HCT116 (cell line): ENCODE data around the gene FRMD4A. TPM values are rescaled to one million over a fixed set of nuclear protein-coding genes. Genes with fewer than 3 reads are reported as not detected.

Experiments
- ATAC-seq: fragments of 200-7000 bp; cut with Tn5 transposase; 2 replicates; pipeline ENCODE4 v1.9.1; 2020; ENCODE audit warnings: mild to moderate bottlenecking, moderate library complexity
- BruUV-seq: library from RNA; stranded (reverse); fragments of 400-500 nt; replicated peaks from 2 replicates; lab custom pipeline; 2021; lab: Mats Ljungman, UMichigan
- CTCF ChIA-PET: fragments of 300-600 bp; sonication (Branson Sonifier 250); formaldehyde crosslinking; loops from one replicate; lab custom pipeline; 2021; ENCODE audit warnings: antibody characterized with exemption; lab: Charles Lee
- POLR2A ChIA-PET: fragments of 300-600, 350-600 bp; sonication (Branson Sonifier 250); formaldehyde crosslinking; loops from one replicate; lab custom pipeline; 2021; ENCODE audit warnings: antibody characterized with exemption; lab: Charles Lee
- RAD21 ChIA-PET, 2 experiments: fragments of 300-600 bp; sonication (Branson Sonifier 250); formaldehyde crosslinking; loops; one replicate each; lab custom pipeline; 2023; ENCODE audit warnings: low total read pairs in 2 of 2; ENCODE audit not compliant: uncharacterized antibody in 2 of 2, unreplicated experiment in 2 of 2, low non-redundant PET in 1 of 2; lab: Charles Lee
- DNase-seq: peaks from one replicate; pipeline ENCODE4 v3.0.0-alpha.2; 2010; ENCODE audit warnings: low read depth, low spot score
- H2AFZ ChIP-seq: fragments of 200-600 bp; shearing (Covaris generic), sonication (generic); 2 replicates; pipeline ENCODE4 v1.6.1; 2017; ENCODE audit warnings: low read depth, mixed run types, mixed read lengths, antibody characterized with exemption, low read length; ENCODE audit not compliant: poor library complexity, severe bottlenecking
- H3K27ac ChIP-seq: 2 replicates; pipeline ENCODE4 v1.5.1; 2012; ENCODE audit warnings: low read depth, low read length
- H3K27me3 ChIP-seq: fragments of 200-600 bp; sonication (generic); 2 replicates; pipeline ENCODE4 v1.6.1; 2016; ENCODE audit warnings: mixed run types, low read length, mixed read lengths; ENCODE audit not compliant: insufficient read depth
- H3K36me3 ChIP-seq, 2 experiments: fragments of 200-500 bp in 1 of 2; fragments of 200-600 bp in 1 of 2; sonication (Bioruptor generic) in 1 of 2; sonication (generic) in 1 of 2; 2 replicates each; pipeline versions ENCODE4 v1.5.1 to v1.6.1; 2014 to 2016; ENCODE audit warnings: low read length in 2 of 2, inconsistent platforms in 1 of 2, mixed read lengths in 1 of 2, mixed run types in 1 of 2; ENCODE audit not compliant: insufficient read depth in 2 of 2, control insufficient read depth in 1 of 2
- H3K4me1 ChIP-seq, 2 experiments: fragments of 200-600 bp in 1 of 2; sonication (generic) in 1 of 2; 2 replicates each; pipeline versions ENCODE4 v1.5.1 to v1.6.1; 2012 to 2017; ENCODE audit warnings: low read length in 2 of 2, inconsistent platforms in 1 of 2, mild to moderate bottlenecking in 1 of 2, mixed read lengths in 1 of 2, mixed run types in 1 of 2, moderate library complexity in 1 of 2; ENCODE audit not compliant: insufficient read depth in 2 of 2, control insufficient read depth in 1 of 2
- H3K4me2 ChIP-seq: fragments of 200-600 bp; sonication (generic); 2 replicates; pipeline ENCODE4 v1.6.1; 2017; ENCODE audit warnings: mixed run types, low read length, mixed read lengths
- H3K4me3 ChIP-seq, 2 experiments: fragments of 200-600 bp in 1 of 2; sonication (generic) in 1 of 2; replicated peaks in 1 of 2; 2 replicates each; pipeline ENCODE4 v1.5.1; 2011 to 2016; ENCODE audit warnings: low read length in 2 of 2, control low read depth in 1 of 2, low read depth in 1 of 2, mild to moderate bottlenecking in 1 of 2, mixed read lengths in 1 of 2, mixed run types in 1 of 2
- H3K79me2 ChIP-seq: fragments of 200-600 bp; sonication (generic); 2 replicates; pipeline ENCODE4 v1.6.1; 2017; ENCODE audit warnings: mild to moderate bottlenecking, mixed run types, low read length, moderate library complexity, mixed read lengths; ENCODE audit not compliant: insufficient read depth
- H3K9ac ChIP-seq: fragments of 200-600 bp; sonication (generic); 2 replicates; pipeline ENCODE4 v1.6.1; 2016; ENCODE audit warnings: low read length, mixed read lengths
- H3K9me2 ChIP-seq: fragments of 200-600 bp; sonication (generic), shearing (Covaris generic); 2 replicates; pipeline ENCODE4 v1.6.1; 2017; ENCODE audit warnings: mixed run types, mild to moderate bottlenecking, moderate library complexity; ENCODE audit not compliant: insufficient read depth
- H3K9me3 ChIP-seq, 2 experiments: fragments of 200-500 bp in 1 of 2; fragments of 200-600 bp in 1 of 2; sonication (Bioruptor generic) in 1 of 2; sonication (generic) in 1 of 2; 2 replicates each; pipeline ENCODE4 v1.6.1; 2014 to 2017; ENCODE audit warnings: low read length in 2 of 2, mixed read lengths in 2 of 2, inconsistent platforms in 1 of 2, low read depth in 1 of 2, mild to moderate bottlenecking in 1 of 2, mixed run types in 1 of 2, moderate library complexity in 1 of 2; ENCODE audit not compliant: control insufficient read depth in 1 of 2, insufficient read depth in 1 of 2
- H4K20me1 ChIP-seq: fragments of 200-600 bp; sonication (generic), shearing (Covaris generic); 2 replicates; pipeline ENCODE4 v1.6.1; 2017; ENCODE audit warnings: mixed run types, mild to moderate bottlenecking, moderate library complexity; ENCODE audit not compliant: insufficient read depth
- CBX3 ChIP-seq: IDR thresholded peaks from 2 replicates; pipeline ENCODE4 v1.6.1; 2012; ENCODE audit warnings: low read depth
- CEBPB ChIP-seq: IDR thresholded peaks from 2 replicates; pipeline ENCODE4 v1.6.1; 2012; ENCODE audit warnings: low read depth
- ELF1 ChIP-seq: IDR thresholded peaks from 2 replicates; pipeline ENCODE4 v1.6.1; 2012; ENCODE audit warnings: low read depth, borderline replicate concordance
- EZH2 ChIP-seq: fragments of 200-600 bp; sonication (generic); IDR thresholded peaks from 2 replicates; pipeline ENCODE4 v1.6.1; 2017; ENCODE audit warnings: antibody characterized with exemption, mixed run types
- EZH2phosphoT487 ChIP-seq: fragments of 200-600 bp; IDR thresholded peaks from 2 replicates; pipeline ENCODE4 v1.6.1; 2018; ENCODE audit warnings: antibody characterized with exemption, borderline replicate concordance
- FOSL1 ChIP-seq: IDR thresholded peaks from 2 replicates; pipeline ENCODE4 v1.6.1; 2012; ENCODE audit warnings: low read depth
- JUND ChIP-seq: IDR thresholded peaks from 2 replicates; pipeline ENCODE4 v1.6.1; 2012
- POLR2A ChIP-seq: IDR thresholded peaks from 2 replicates; pipeline ENCODE4 v1.7.0; 2011; ENCODE audit warnings: borderline replicate concordance; ENCODE audit not compliant: insufficient read depth, insufficient read length; ENCODE audit errors: extremely low read depth
- POLR2AphosphoS5 ChIP-seq: IDR thresholded peaks from 2 replicates; pipeline ENCODE4 v1.6.1; 2011; ENCODE audit warnings: mild to moderate bottlenecking, low read depth, low read length, moderate library complexity
- RAD21 ChIP-seq: IDR thresholded peaks from 2 replicates; pipeline ENCODE4 v1.6.1; 2012; ENCODE audit warnings: low read depth, mild to moderate bottlenecking
- SIN3A ChIP-seq: IDR thresholded peaks from 2 replicates; pipeline ENCODE4 v1.6.1; 2012; ENCODE audit warnings: low read depth
- SP1 ChIP-seq: IDR thresholded peaks from 2 replicates; pipeline ENCODE4 v1.6.1; 2012; ENCODE audit warnings: low read depth
- SRF ChIP-seq: IDR thresholded peaks from 2 replicates; pipeline ENCODE4 v1.6.1; 2012; ENCODE audit warnings: low read depth
- TCF7L2 ChIP-seq: IDR thresholded peaks from 2 replicates; pipeline ENCODE4 v1.7.0; 2011; ENCODE audit warnings: borderline replicate concordance, inconsistent platforms; ENCODE audit not compliant: insufficient read depth, insufficient read length; ENCODE audit errors: extremely low read depth
- YY1 ChIP-seq: IDR thresholded peaks from 2 replicates; pipeline ENCODE4 v1.6.1; 2011; ENCODE audit warnings: low read length, low read depth, moderate library complexity, mild to moderate bottlenecking; ENCODE audit not compliant: insufficient replicate concordance; ENCODE audit errors: extremely low read depth
- ZFX ChIP-seq: fragments of 450-650 bp; IDR thresholded peaks from 2 replicates; pipeline ENCODE4 v1.6.1; 2017
- ZNF274 ChIP-seq: fragments of 200-500 bp; sonication (Bioruptor generic); IDR thresholded peaks from 2 replicates; pipeline ENCODE4 v1.6.1; 2014; ENCODE audit warnings: mild to moderate bottlenecking, low read depth, low read length, inconsistent platforms
- intact Hi-C: fragments of 100-400 bp; cut with micrococcal nuclease; formaldehyde crosslinking; loops from 2 replicates; pipeline ENCODE4 v1.10.0; 2022
- total RNA-seq: library from RNA; stranded (reverse); gene quantifications from one replicate; pipeline ENCODE4 v1.2.1, GENCODE V29; 2021; ENCODE audit not compliant: unreplicated experiment
- TF ChIP-seq, protein P1 (sequence below): IDR thresholded peaks from 2 replicates; pipeline ENCODE4 v1.6.1; 2012
- TF ChIP-seq, protein P2 (sequence below): IDR thresholded peaks from 2 replicates; pipeline ENCODE4 v1.6.1; 2011; ENCODE audit warnings: mild to moderate bottlenecking, low read length, moderate library complexity; ENCODE audit not compliant: insufficient replicate concordance; ENCODE audit errors: extremely low read depth

FRMD4A gene
- total RNA-seq, 1 experiment from 2014 or later = 0.20 TPM

DNA sequence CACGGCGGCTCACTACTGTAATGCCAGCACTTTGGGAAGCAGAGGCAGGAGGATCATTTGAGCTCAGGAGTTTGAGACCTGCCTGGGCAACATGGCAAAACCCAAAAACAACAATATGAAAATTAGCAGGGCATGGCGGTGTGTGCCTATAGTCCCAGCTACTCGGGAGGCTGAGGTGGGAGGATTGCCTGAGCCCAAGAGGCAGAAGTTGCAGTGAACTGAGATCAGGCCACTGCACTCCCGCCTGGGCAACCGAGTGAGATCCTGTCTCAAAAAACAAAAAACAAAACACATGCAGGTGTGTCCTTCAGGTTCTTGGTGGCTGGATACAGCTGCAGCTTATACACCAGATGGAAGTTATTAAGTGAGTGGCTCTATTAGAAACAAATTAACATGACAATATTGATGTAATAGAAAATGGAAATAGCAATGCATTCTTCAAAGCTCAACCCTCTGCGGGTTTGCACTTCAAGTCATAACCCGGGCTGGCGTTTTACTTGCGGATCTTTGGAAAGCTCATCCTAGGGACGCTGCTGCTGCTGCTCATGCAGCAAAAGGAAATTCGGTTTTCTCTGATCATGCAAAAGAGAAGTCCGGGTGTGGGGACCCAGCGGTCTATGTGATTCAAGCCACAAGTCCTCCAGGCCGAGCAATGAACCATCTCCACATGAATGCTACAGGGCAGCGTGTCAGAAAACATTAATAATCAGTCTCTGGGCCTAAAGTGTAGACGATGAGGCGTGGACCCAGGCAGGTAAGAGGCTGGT, 462.0 kb downstream of the FRMD4A start:
- POLR2A ChIA-PET = no interaction called here
- Histone ChIP-seq H3K79me2 (no peaks in the 10 kb centered on the region), H3K9me2 (no peaks in the 10 kb centered on the region), H2AFZ (no peak overlapping the region), H3K9me3 (no peaks in the 10 kb centered on the region), H3K36me3 (no peaks in the 10 kb centered on the region), H3K4me2 (no peak overlapping the region), H4K20me1 (no peaks in the 10 kb centered on the region), H3K9ac (no peak overlapping the region), H3K27me3 (no peaks in the 10 kb centered on the region), H3K4me1 (peaks cover 18 to 19% of the 10 kb centered on the region in 2 experiments)
- DNase-seq (no peak), ATAC-seq (no peak)
- CTCF ChIA-PET = no interaction called here
- BruUV-seq = no TSS peak
- intact Hi-C loops = no loop called here
- RAD21 ChIA-PET = no interaction called here
- TF ChIP-seq JUND = no peak
- no peak for TF ChIP-seq EZH2phosphoT487
- no peak for TF ChIP-seq YY1
- TF ChIP-seq RAD21 = no peak
- TF ChIP-seq, protein P1, sequence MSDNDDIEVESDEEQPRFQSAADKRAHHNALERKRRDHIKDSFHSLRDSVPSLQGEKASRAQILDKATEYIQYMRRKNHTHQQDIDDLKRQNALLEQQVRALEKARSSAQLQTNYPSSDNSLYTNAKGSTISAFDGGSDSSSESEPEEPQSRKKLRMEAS = no peak
- TF ChIP-seq CBX3 = no peak
- no peak for TF ChIP-seq SP1
- TF ChIP-seq ELF1 = no peak
- TF ChIP-seq, protein P2, sequence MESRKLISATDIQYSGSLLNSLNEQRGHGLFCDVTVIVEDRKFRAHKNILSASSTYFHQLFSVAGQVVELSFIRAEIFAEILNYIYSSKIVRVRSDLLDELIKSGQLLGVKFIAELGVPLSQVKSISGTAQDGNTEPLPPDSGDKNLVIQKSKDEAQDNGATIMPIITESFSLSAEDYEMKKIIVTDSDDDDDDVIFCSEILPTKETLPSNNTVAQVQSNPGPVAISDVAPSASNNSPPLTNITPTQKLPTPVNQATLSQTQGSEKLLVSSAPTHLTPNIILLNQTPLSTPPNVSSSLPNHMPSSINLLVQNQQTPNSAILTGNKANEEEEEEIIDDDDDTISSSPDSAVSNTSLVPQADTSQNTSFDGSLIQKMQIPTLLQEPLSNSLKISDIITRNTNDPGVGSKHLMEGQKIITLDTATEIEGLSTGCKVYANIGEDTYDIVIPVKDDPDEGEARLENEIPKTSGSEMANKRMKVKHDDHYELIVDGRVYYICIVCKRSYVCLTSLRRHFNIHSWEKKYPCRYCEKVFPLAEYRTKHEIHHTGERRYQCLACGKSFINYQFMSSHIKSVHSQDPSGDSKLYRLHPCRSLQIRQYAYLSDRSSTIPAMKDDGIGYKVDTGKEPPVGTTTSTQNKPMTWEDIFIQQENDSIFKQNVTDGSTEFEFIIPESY = no peak
- no peak for TF ChIP-seq CEBPB
- TF ChIP-seq EZH2 = no peak
- TF ChIP-seq SRF = no peak
- TF ChIP-seq SIN3A = no peak
- TF ChIP-seq TCF7L2 = no peak
- no peak for TF ChIP-seq POLR2AphosphoS5
- TF ChIP-seq FOSL1 = no peak
- TF ChIP-seq POLR2A = no peak
- no peak for TF ChIP-seq ZNF274
- TF ChIP-seq ZFX = no peak
- TF ChIP-seq, all 23 proteins: peak for 0
- no peak overlapping the region for H3K27ac ChIP-seq
- no peak overlapping the region for H3K4me3 ChIP-seq
